ENCODE measurements around the gene OR5I1. TPM values are rescaled to one million over a fixed set of nuclear protein-coding genes. Genes with fewer than 3 reads are reported as not detected.
"Not testable (repeated sequence)": the region's sequence is repeated elsewhere in the genome, so short reads cannot be mapped to it uniquely, and the experiment has no call there.

OR5I1 gene
- total and polyA plus RNA-seq, 2 donors from 2014 or later, result not detected

- H3K9ac ChIP-seq (ENCODE audit: low read length in 3 of 3), result no peak overlapping the region
- H3K27ac ChIP-seq (ENCODE audit: low read depth in 2 of 2, low read length in 2 of 2), result no peak overlapping the region
- no peak for FAIRE-seq
- intact Hi-C loops (cut with DNase I), result no loop called here
- no peaks in the 10 kb centered on the region for H3K9me3 ChIP-seq (ENCODE audit: control insufficient read depth in 2 of 3, insufficient read depth in 1 of 3, low read length in 3 of 3)
- H3K36me3 ChIP-seq (ENCODE audit: control insufficient read depth in 2 of 3, insufficient read depth in 3 of 3, low read length in 3 of 3), result no peaks in the 10 kb centered on the region
- no peak overlapping the region for H3K4me3 ChIP-seq (ENCODE audit: low read length in 3 of 3)
- TF ChIP-seq CTCF (IDR thresholded peaks at IDR 0.05; ENCODE audit: borderline replicate concordance, extremely low read depth, insufficient read depth), result no peak
- H3K4me1 ChIP-seq (ENCODE audit: control insufficient read depth in 2 of 3, insufficient read depth in 2 of 3, low read depth in 1 of 3, low read length in 3 of 3), result no peaks in the 10 kb centered on the region
- DNase-seq, result no peak
- H3K27me3 ChIP-seq (ENCODE audit: control insufficient read depth, insufficient read depth, low read length), result no peaks in the 10 kb centered on the region
Observed at GRCh38 chr11:55895216-55895615, 41.0 kb downstream of the OR5I1 start.

- not testable (repeated sequence) for H3K27ac ChIP-seq (ENCODE audit: low read depth in 2 of 2, low read length in 2 of 2)
Observed at GRCh38 chr11:55885481-55885880, 50.7 kb downstream of the OR5I1 start.

More at GRCh38 chr11:55885481-55885880, 50.7 kb downstream of the OR5I1 start:
- intact Hi-C loops (cut with DNase I); H3K4me3 ChIP-seq (ENCODE audit: low read length in 3 of 3); H3K9ac ChIP-seq (ENCODE audit: low read length in 3 of 3); H3K4me1 ChIP-seq (ENCODE audit: control insufficient read depth in 2 of 3, insufficient read depth in 2 of 3, low read depth in 1 of 3, low read length in 3 of 3); FAIRE-seq; H3K9me3 ChIP-seq (ENCODE audit: control insufficient read depth in 2 of 3, insufficient read depth in 1 of 3, low read length in 3 of 3); H3K36me3 ChIP-seq (ENCODE audit: control insufficient read depth in 2 of 3, insufficient read depth in 3 of 3, low read length in 3 of 3); H3K27me3 ChIP-seq (ENCODE audit: control insufficient read depth, insufficient read depth, low read length); DNase-seq: not testable (repeated sequence)

Other genes starting within 250 kb of the OR5I1 start
- gene OR5D13, start 163.0 kb downstream of the OR5I1 start, total RNA-seq, result not detected
- gene OR5D13, start 163.0 kb downstream of the OR5I1 start, polyA plus RNA-seq (ENCODE audit: insufficient read depth, low read depth, low replicate concordance), result not detected
- not detected for gene OR5D14, start 140.8 kb downstream of the OR5I1 start, total RNA-seq
- not detected for gene OR5D14, start 140.8 kb downstream of the OR5I1 start, polyA plus RNA-seq (ENCODE audit: insufficient read depth, low read depth, low replicate concordance)
- not detected for gene OR5L1, start 125.0 kb downstream of the OR5I1 start, total RNA-seq
- not detected for gene OR5L1, start 125.0 kb downstream of the OR5I1 start, polyA plus RNA-seq (ENCODE audit: insufficient read depth, low read depth, low replicate concordance)
- gene OR5D18, start 116.8 kb downstream of the OR5I1 start, total RNA-seq, result not detected
- not detected for gene OR5D18, start 116.8 kb downstream of the OR5I1 start, polyA plus RNA-seq (ENCODE audit: insufficient read depth, low read depth, low replicate concordance)
- gene OR5L2, start 109.2 kb downstream of the OR5I1 start, total RNA-seq, result not detected
- not detected for gene OR5L2, start 109.2 kb downstream of the OR5I1 start, polyA plus RNA-seq (ENCODE audit: insufficient read depth, low read depth, low replicate concordance)
- gene OR5D16, start 97.6 kb downstream of the OR5I1 start, total RNA-seq, result not detected
- gene OR5D16, start 97.6 kb downstream of the OR5I1 start, polyA plus RNA-seq (ENCODE audit: insufficient read depth, low read depth, low replicate concordance), result not detected
- gene TRIM51, start 53.1 kb downstream of the OR5I1 start, total RNA-seq, result not detected
- gene TRIM51, start 53.1 kb downstream of the OR5I1 start, polyA plus RNA-seq (ENCODE audit: insufficient read depth, low read depth, low replicate concordance), result not detected
- not detected for gene OR5W2, start 21.8 kb downstream of the OR5I1 start, total RNA-seq
- not detected for gene OR5W2, start 21.8 kb downstream of the OR5I1 start, polyA plus RNA-seq (ENCODE audit: insufficient read depth, low read depth, low replicate concordance)
- not detected for gene OR10AG1, start 33.5 kb upstream of the OR5I1 start, total RNA-seq
- not detected for gene OR10AG1, start 33.5 kb upstream of the OR5I1 start, polyA plus RNA-seq (ENCODE audit: insufficient read depth, low read depth, low replicate concordance)
- not detected for gene OR5F1, start 58.2 kb upstream of the OR5I1 start, total RNA-seq
- gene OR5F1, start 58.2 kb upstream of the OR5I1 start, polyA plus RNA-seq (ENCODE audit: insufficient read depth, low read depth, low replicate concordance), result not detected
- not detected for gene OR5AS1, start 91.3 kb upstream of the OR5I1 start, total RNA-seq
- gene OR5AS1, start 91.3 kb upstream of the OR5I1 start, polyA plus RNA-seq (ENCODE audit: insufficient read depth, low read depth, low replicate concordance), result not detected
- gene OR8I2, start 156.9 kb upstream of the OR5I1 start, total RNA-seq, result not detected
- gene OR8I2, start 156.9 kb upstream of the OR5I1 start, polyA plus RNA-seq (ENCODE audit: insufficient read depth, low read depth, low replicate concordance), result not detected
- not detected for gene OR8H2, start 167.3 kb upstream of the OR5I1 start, total RNA-seq
- not detected for gene OR8H2, start 167.3 kb upstream of the OR5I1 start, polyA plus RNA-seq (ENCODE audit: insufficient read depth, low read depth, low replicate concordance)
- gene OR8H3, start 186.0 kb upstream of the OR5I1 start, total RNA-seq, result not detected
- gene OR8H3, start 186.0 kb upstream of the OR5I1 start, polyA plus RNA-seq (ENCODE audit: insufficient read depth, low read depth, low replicate concordance), result not detected
- not detected for gene OR8J3, start 203.8 kb upstream of the OR5I1 start, total RNA-seq
- not detected for gene OR8J3, start 203.8 kb upstream of the OR5I1 start, polyA plus RNA-seq (ENCODE audit: insufficient read depth, low read depth, low replicate concordance)
- not detected for gene OR8K5, start 223.9 kb upstream of the OR5I1 start, total RNA-seq
- not detected for gene OR8K5, start 223.9 kb upstream of the OR5I1 start, polyA plus RNA-seq (ENCODE audit: insufficient read depth, low read depth, low replicate concordance)
- gene OR5J2, start 240.2 kb upstream of the OR5I1 start, total RNA-seq, result not detected
- not detected for gene OR5J2, start 240.2 kb upstream of the OR5I1 start, polyA plus RNA-seq (ENCODE audit: insufficient read depth, low read depth, low replicate concordance)